Neural progenitor cell (in vitro differentiated cells): ENCODE data around the gene PPM1E. TPM values are rescaled to one million over a fixed set of nuclear protein-coding genes. Genes with fewer than 3 reads are reported as not detected.

ENCODE experiments used
- DNase-seq: peaks from one replicate; pipeline ENCODE4 v3.0.0-alpha.2; 2016; ENCODE audit warnings: low spot score
- H2AFZ ChIP-seq: fragments of 200-600 bp; sonication (generic); replicated peaks from 2 replicates; pipeline ENCODE4 v1.6.1; 2016; ENCODE audit warnings: antibody characterized with exemption
- H3F3A ChIP-seq: fragments of 200-600 bp; sonication (generic); 2 replicates; pipeline ENCODE4 v1.6.1; 2016; ENCODE audit warnings: antibody characterized with exemption, low read depth
- H3K27ac ChIP-seq: fragments of 200-600 bp; sonication (generic); 2 replicates; pipeline ENCODE4 v1.5.1; 2016; ENCODE audit warnings: mild to moderate bottlenecking
- H3K27me3 ChIP-seq: fragments of 200-600 bp; sonication (generic); 2 replicates; pipeline ENCODE4 v1.6.1; 2016; ENCODE audit warnings: mild to moderate bottlenecking, moderate library complexity
- H3K36me3 ChIP-seq: fragments of 200-600 bp; sonication (generic); 2 replicates; pipeline ENCODE4 v1.5.1; 2016
- H3K4me1 ChIP-seq: fragments of 200-600 bp; sonication (generic); 2 replicates; pipeline ENCODE4 v1.6.1; 2016; ENCODE audit warnings: mixed run types
- H3K4me2 ChIP-seq: fragments of 200-600 bp; sonication (generic); 2 replicates; pipeline ENCODE4 v1.6.1; 2016
- H3K4me3 ChIP-seq: fragments of 200-600 bp; sonication (generic); 2 replicates; pipeline ENCODE4 v1.5.1; 2016
- H3K79me2 ChIP-seq: fragments of 200-600 bp; sonication (generic); 2 replicates; pipeline ENCODE4 v1.6.1; 2016; ENCODE audit warnings: low read depth
- H3K9ac ChIP-seq: fragments of 200-600 bp; sonication (generic); 2 replicates; pipeline ENCODE4 v1.6.1; 2016
- H3K9me3 ChIP-seq: fragments of 200-600 bp; sonication (generic); 2 replicates; pipeline ENCODE4 v1.5.1; 2016; ENCODE audit warnings: low read depth
- H4K20me1 ChIP-seq: fragments of 200-600 bp; sonication (generic); 2 replicates; pipeline ENCODE4 v1.6.1; 2016; ENCODE audit warnings: low read depth
- H3K27ac Mint-ChIP-seq: 3 replicates; pipeline ENCODE4 v1.8.0; 2021; ENCODE audit warnings: mixed read lengths
- H3K27me3 Mint-ChIP-seq: 2 replicates; pipeline ENCODE4 v1.8.0; 2022; ENCODE audit warnings: low read depth, mild to moderate bottlenecking, inconsistent platforms, moderate library complexity, mixed read lengths; ENCODE audit not compliant: insufficient read depth
- H3K36me3 Mint-ChIP-seq: 3 replicates; pipeline ENCODE4 v1.8.0; 2021; ENCODE audit warnings: mixed read lengths
- H3K4me1 Mint-ChIP-seq: 3 replicates; pipeline ENCODE4 v1.8.0; 2021; ENCODE audit warnings: mixed read lengths
- H3K4me3 Mint-ChIP-seq: 3 replicates; pipeline ENCODE4 v1.8.0; 2021; ENCODE audit warnings: mild to moderate bottlenecking, moderate library complexity, mixed read lengths
- H3K9me3 Mint-ChIP-seq: 3 replicates; pipeline ENCODE4 v1.8.0; 2020; ENCODE audit warnings: mixed read lengths
- EZH2 ChIP-seq: fragments of 200-600 bp; sonication (generic); IDR thresholded peaks from 2 replicates; pipeline ENCODE4 v1.6.1; 2017; ENCODE audit warnings: antibody characterized with exemption, mild to moderate bottlenecking, moderate library complexity
- EZH2phosphoT487 ChIP-seq: fragments of 200-600 bp; sonication (generic); IDR thresholded peaks from 2 replicates; pipeline ENCODE4 v1.6.1; 2017; ENCODE audit warnings: antibody characterized with exemption
- total RNA-seq: library from RNA; depleted of rRNA; stranded (reverse); fragments of >200 nt; gene quantifications from 2 replicates; pipeline ENCODE4 v1.2.3, GENCODE V29; 2015; ENCODE audit warnings: low replicate concordance
- TF ChIP-seq, protein P1 (sequence below): fragments of 200-600 bp; sonication (generic); IDR thresholded peaks from 2 replicates; pipeline ENCODE4 v1.5.1; 2017; ENCODE audit warnings: antibody characterized with exemption, mild to moderate bottlenecking

PPM1E gene
- 13.2 and 18.8 TPM in 2 replicates for total RNA-seq

DNA sequence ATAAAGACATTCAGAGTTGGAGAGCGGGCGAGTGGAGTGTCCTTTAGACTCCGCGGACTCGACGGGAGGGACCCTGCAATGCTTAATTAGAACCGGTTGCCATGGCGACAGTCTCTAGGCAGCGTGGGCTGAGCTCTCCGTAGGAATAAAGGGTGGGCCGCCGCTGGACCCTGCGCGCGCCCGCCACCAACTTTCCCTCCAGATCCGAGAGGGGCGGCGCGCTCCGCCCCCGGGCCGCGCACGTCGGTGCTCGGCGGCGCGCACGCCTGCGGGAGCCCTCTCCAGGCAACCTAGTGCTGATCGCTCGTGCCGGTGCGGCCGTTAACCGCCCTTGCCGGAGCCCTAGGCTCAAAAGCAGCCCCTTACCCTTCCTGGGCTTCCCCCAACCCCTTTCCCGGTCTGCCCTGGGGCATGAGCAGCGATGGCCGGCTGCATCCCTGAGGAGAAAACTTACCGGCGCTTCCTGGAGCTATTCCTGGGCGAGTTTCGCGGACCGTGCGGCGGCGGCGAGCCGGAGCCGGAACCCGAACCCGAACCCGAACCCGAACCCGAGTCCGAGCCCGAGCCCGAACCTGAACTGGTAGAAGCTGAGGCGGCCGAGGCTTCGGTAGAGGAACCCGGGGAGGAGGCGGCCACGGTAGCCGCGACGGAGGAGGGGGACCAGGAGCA is at the start of gene PPM1E:
PPM1E (plus strand) TSS at position 278 of the 669 bp plus-strand sequence.
- peak within 1 kb of the TSS; percentile 99 for H3K4me2 ChIP-seq
- H4K20me1 ChIP-seq = peaks cover 21% of the 10 kb centered on the region
- Mint-ChIP-seq H3K4me3 (peak within 1 kb of the TSS; percentile 100), H3K36me3 (peaks cover 6% of the 10 kb centered on the region), H3K4me1 (peaks cover 23% of the 10 kb centered on the region), H3K27ac (peak within 1 kb of the TSS; percentile 98), H3K27me3 (peaks cover 2% of the 10 kb centered on the region), H3K9me3 (no peaks in the 10 kb centered on the region)
- peak; percentile 99 for DNase-seq
- H3K27ac ChIP-seq = no peak within 1 kb of the TSS
- peak within 1 kb of the TSS; percentile 98 for H3K4me3 ChIP-seq
- peaks cover 11% of the 10 kb centered on the region for H3K4me1 ChIP-seq
- H3K36me3 ChIP-seq = no peaks in the 10 kb centered on the region
- peaks cover 30% of the 10 kb centered on the region for H3F3A ChIP-seq
- H3K27me3 ChIP-seq = peaks cover 27% of the 10 kb centered on the region
- TF ChIP-seq, protein P1, sequence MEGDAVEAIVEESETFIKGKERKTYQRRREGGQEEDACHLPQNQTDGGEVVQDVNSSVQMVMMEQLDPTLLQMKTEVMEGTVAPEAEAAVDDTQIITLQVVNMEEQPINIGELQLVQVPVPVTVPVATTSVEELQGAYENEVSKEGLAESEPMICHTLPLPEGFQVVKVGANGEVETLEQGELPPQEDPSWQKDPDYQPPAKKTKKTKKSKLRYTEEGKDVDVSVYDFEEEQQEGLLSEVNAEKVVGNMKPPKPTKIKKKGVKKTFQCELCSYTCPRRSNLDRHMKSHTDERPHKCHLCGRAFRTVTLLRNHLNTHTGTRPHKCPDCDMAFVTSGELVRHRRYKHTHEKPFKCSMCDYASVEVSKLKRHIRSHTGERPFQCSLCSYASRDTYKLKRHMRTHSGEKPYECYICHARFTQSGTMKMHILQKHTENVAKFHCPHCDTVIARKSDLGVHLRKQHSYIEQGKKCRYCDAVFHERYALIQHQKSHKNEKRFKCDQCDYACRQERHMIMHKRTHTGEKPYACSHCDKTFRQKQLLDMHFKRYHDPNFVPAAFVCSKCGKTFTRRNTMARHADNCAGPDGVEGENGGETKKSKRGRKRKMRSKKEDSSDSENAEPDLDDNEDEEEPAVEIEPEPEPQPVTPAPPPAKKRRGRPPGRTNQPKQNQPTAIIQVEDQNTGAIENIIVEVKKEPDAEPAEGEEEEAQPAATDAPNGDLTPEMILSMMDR = no peak
- no peak for TF ChIP-seq EZH2
- no peak for TF ChIP-seq EZH2phosphoT487
- H3K9me3 ChIP-seq = no peaks in the 10 kb centered on the region
- H2AFZ ChIP-seq = peak within 1 kb of the TSS; percentile 78
- H3K79me2 ChIP-seq = peaks cover 28% of the 10 kb centered on the region
- peak within 1 kb of the TSS; percentile 43 for H3K9ac ChIP-seq

DNA sequence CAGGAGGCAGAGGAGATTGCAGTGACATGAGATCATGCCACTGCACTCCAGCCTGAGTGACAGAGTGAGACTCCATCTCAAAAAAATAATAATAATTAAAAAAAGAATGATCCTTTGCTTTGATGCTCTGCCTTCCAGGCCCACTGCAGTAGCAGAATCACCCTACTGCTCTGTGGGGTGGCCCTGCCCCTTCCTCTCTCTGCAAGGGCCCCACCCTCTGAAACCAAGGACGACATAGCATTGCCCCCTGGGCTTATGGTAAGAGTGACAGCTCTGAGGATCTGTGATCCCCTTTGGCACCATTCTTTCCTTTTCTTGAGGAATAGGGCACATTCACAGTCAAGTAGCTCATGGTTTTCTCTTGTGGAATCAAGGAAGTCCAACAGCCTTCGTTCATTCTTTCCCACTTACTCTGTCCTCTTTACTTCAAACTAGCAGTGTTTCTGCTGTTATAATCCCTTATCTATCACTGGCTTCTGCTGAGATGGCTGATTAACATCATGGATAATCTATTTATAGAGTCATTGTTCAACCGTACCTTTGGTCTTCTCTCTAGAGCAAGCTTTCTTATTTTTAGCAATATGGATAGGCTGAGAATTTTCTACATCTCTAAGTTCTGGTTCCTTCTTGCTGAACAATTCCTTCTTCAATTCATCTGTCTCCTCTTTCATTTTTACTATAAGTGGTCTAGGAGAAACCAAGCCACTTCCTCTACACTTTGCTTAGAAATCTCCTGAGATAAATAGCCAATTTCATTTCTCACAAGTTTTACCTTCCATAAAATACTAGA is 49.1 kb upstream of the PPM1E start:
- Histone ChIP-seq H3K4me3 (no peak overlapping the region), H3K9ac (no peak overlapping the region), H4K20me1 (no peaks in the 10 kb centered on the region), H3K79me2 (no peaks in the 10 kb centered on the region), H3K27me3 (no peaks in the 10 kb centered on the region), H2AFZ (no peak overlapping the region), H3K9me3 (no peaks in the 10 kb centered on the region), H3K4me2 (no peak overlapping the region), H3K4me1 (no peaks in the 10 kb centered on the region), H3K36me3 (no peaks in the 10 kb centered on the region), H3F3A (peaks cover 7% of the 10 kb centered on the region), H3K27ac (no peak overlapping the region)
- Mint-ChIP-seq H3K27me3 (no peaks in the 10 kb centered on the region), H3K36me3 (no peaks in the 10 kb centered on the region), H3K27ac (no peak overlapping the region), H3K4me3 (no peak overlapping the region), H3K4me1 (no peaks in the 10 kb centered on the region), H3K9me3 (no peaks in the 10 kb centered on the region)
- DNase-seq = no peak
- TF ChIP-seq EZH2 (no peak), EZH2phosphoT487 (no peak)
- TF ChIP-seq, protein P1 = no peak

- Mint-ChIP-seq H3K36me3 (peaks cover 2% of the 10 kb centered on the region), H3K27me3 (no peaks in the 10 kb centered on the region), H3K4me3 (no peak overlapping the region), H3K27ac (no peak overlapping the region), H3K4me1 (no peaks in the 10 kb centered on the region), H3K9me3 (no peaks in the 10 kb centered on the region)
- H4K20me1 ChIP-seq = no peaks in the 10 kb centered on the region
- H3K4me3 ChIP-seq = no peak overlapping the region
- no peak overlapping the region for H3K27ac ChIP-seq
- H2AFZ ChIP-seq = no peak overlapping the region
- no peak overlapping the region for H3K4me2 ChIP-seq
- H3K4me1 ChIP-seq = no peaks in the 10 kb centered on the region
- H3K27me3 ChIP-seq = no peaks in the 10 kb centered on the region
- no peaks in the 10 kb centered on the region for H3K9me3 ChIP-seq
- TF ChIP-seq, protein P1 = peak; percentile 97
- no peak for TF ChIP-seq EZH2phosphoT487
- TF ChIP-seq EZH2 = no peak
- peaks cover 9% of the 10 kb centered on the region for H3F3A ChIP-seq
- no peaks in the 10 kb centered on the region for H3K79me2 ChIP-seq
- DNase-seq = peak; percentile 83
- no peaks in the 10 kb centered on the region for H3K36me3 ChIP-seq
- H3K9ac ChIP-seq = no peak overlapping the region
Measured at GRCh38 chr17:58710948-58711552, 44.6 kb upstream of the PPM1E start.
